ENCODE measurements around the gene ZNF76.
A peak's percentile ranks its signal among the peaks of the same experiment; 100 is the strongest.

DNA sequence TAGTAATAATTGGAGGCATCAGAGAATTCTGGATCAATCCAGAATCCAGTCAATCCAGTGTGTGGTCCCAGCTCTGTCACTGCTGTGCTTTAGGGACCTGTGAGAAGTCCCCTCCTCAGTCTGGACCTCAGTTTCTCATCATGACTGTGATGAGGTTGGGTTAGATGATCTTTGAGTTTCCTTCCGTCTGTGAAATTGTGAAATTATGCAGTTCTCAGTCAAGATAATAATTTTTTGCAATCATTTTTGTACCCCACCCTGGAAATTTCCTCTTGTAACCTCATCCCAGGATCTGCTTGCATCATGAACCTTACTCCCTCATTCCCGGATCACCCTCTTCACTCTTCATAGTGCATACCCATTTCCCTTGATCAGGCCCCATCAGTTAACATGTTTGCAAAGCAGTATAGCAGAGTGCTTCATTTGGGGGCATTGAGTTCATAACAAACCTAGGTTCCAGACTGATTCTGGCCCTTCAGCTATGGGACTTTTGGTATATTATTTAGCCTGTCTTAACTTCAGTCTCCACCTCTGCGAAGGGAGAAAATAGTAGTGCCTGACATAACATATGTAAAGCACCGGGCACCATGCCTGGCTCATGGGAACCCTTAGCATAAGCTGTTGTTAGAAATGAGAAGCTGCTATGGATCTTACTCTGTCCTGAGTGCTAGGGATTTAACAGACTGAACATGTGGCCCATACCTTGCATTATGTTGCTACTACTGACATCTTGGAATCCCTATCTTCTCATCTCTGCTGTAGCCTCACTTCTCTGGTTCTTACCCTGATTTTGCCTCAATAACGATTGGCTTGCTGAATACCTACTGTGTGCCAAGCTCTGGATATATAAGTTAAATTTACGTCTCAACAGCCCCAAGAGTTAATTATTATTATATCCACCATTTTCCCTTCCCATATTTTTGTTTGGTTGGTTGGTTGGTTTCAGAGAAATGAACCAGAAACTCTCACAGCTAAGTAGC lies 1.3 kb downstream of the ZNF76 start:
- no peak for TF ChIP-seq POLR2AphosphoS5 (IDR thresholded peaks at IDR 0.05)
- TF ChIP-seq, protein P1, sequence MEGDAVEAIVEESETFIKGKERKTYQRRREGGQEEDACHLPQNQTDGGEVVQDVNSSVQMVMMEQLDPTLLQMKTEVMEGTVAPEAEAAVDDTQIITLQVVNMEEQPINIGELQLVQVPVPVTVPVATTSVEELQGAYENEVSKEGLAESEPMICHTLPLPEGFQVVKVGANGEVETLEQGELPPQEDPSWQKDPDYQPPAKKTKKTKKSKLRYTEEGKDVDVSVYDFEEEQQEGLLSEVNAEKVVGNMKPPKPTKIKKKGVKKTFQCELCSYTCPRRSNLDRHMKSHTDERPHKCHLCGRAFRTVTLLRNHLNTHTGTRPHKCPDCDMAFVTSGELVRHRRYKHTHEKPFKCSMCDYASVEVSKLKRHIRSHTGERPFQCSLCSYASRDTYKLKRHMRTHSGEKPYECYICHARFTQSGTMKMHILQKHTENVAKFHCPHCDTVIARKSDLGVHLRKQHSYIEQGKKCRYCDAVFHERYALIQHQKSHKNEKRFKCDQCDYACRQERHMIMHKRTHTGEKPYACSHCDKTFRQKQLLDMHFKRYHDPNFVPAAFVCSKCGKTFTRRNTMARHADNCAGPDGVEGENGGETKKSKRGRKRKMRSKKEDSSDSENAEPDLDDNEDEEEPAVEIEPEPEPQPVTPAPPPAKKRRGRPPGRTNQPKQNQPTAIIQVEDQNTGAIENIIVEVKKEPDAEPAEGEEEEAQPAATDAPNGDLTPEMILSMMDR (IDR thresholded peaks at IDR 0.05) = no peak
- TF ChIP-seq POLR2A (IDR thresholded peaks at IDR 0.05) = peak in 1 of 2 donors; percentile 30
- TF ChIP-seq EP300 (IDR thresholded peaks at IDR 0.05) = no peak

Measured in suprapubic skin (tissue), 4 donors.